A549 (cell line): ENCODE data around the gene FNIP2. TPM values are rescaled to one million over a fixed set of nuclear protein-coding genes. Genes with fewer than 3 reads are reported as not detected.
A peak's percentile ranks its signal among the peaks of the same experiment; 100 is the strongest.

Experiments
- ATAC-seq, 2 experiments: fragments of 200-7000 bp in 1 of 2; fragments of >200 bp in 1 of 2; cut with Nextera tagmentation in 1 of 2; cut with Tn5 transposase in 1 of 2; 3 replicates each; pipeline versions ENCODE4 v1.8.0 to v1.9.1; 2018 to 2020; ENCODE audit warnings: mild to moderate bottlenecking in 1 of 2, moderate library complexity in 1 of 2
- CTCF ChIA-PET: fragments of 300-600 bp; sonication (Branson Sonifier 250); formaldehyde crosslinking; extraction: SDS; loops from one replicate; lab custom pipeline; 2021; ENCODE audit warnings: antibody characterized with exemption, inconsistent platforms; lab: Yijun Ruan, JAX
- POLR2A ChIA-PET: fragments of 350-600 bp; formaldehyde crosslinking; extraction: SDS; loops from one replicate; lab custom pipeline; 2021; ENCODE audit warnings: antibody characterized with exemption, inconsistent platforms; lab: Yijun Ruan, JAX
- DNase-seq, 2 experiments: peaks; one replicate each; pipeline versions ENCODE4 v3.0.0 to v3.0.0-alpha.2; 2011 to 2016; ENCODE audit warnings: low read depth in 1 of 2, low spot score in 1 of 2
- FAIRE-seq: peaks from 2 replicates; lab custom pipeline; 2011; peaks lifted over from hg19 to GRCh38; lab: Jason Lieb, UNC
- H3K27ac ChIP-seq, 2 experiments: fragments of >200 bp; sonication (Bioruptor Twin); formaldehyde crosslinking; 3 replicates each; pipeline ENCODE4 v1.5.1; 2016 to 2017
- H3K4me1 ChIP-seq: fragments of >200 bp; sonication (Bioruptor Twin); formaldehyde crosslinking; 3 replicates; pipeline ENCODE4 v1.6.1; 2016
- H3K4me2 ChIP-seq: fragments of >200 bp; sonication (Bioruptor Twin); formaldehyde crosslinking; 3 replicates; pipeline ENCODE4 v1.6.1; 2016
- H3K4me3 ChIP-seq: fragments of >200 bp; sonication (Bioruptor Twin); formaldehyde crosslinking; 3 replicates; pipeline ENCODE4 v1.5.1; 2016
- H3K9me3 ChIP-seq: fragments of >200 bp; sonication (Bioruptor Twin); formaldehyde crosslinking; 3 replicates; pipeline ENCODE4 v1.6.1; 2016
- CBX2 ChIP-seq: fragments of 200-600 bp; sonication (generic); IDR thresholded peaks from 2 replicates; pipeline ENCODE4 v1.6.1; 2016; ENCODE audit warnings: low read depth, mild to moderate bottlenecking, borderline replicate concordance
- CBX8 ChIP-seq: fragments of 200-600 bp; sonication (generic); IDR thresholded peaks from 2 replicates; pipeline ENCODE4 v1.6.1; 2016
- CHD2 ChIP-seq: fragments of 150-350 bp; IDR thresholded peaks from 2 replicates; pipeline ENCODE4 v1.6.1; 2014; ENCODE audit warnings: low read length; ENCODE audit not compliant: partially characterized antibody
- CHD4 ChIP-seq: fragments of 200-600 bp; sonication (generic); IDR thresholded peaks from 2 replicates; pipeline ENCODE4 v1.6.1; 2016; ENCODE audit warnings: antibody characterized with exemption, mild to moderate bottlenecking, borderline replicate concordance
- EHF ChIP-seq: fragments of 250-450 bp; sonication (Bioruptor Pico); IDR thresholded peaks from 2 replicates; pipeline ENCODE4 v1.5.0; 2020; ENCODE audit warnings: mild to moderate bottlenecking
- EHMT2 ChIP-seq: fragments of 200-600 bp; sonication (generic); IDR thresholded peaks from 2 replicates; pipeline ENCODE4 v1.6.1; 2016; ENCODE audit warnings: antibody characterized with exemption, low read depth, mild to moderate bottlenecking, moderate library complexity
- EP300 ChIP-seq, 2 experiments: fragments of >200 bp; sonication (Bioruptor Twin); formaldehyde crosslinking; IDR thresholded peaks; 2 replicates in 1 of 2; 3 replicates in 1 of 2; pipeline ENCODE4 v1.6.1; 2016 to 2017
- ESRRA ChIP-seq: fragments of 150-350 bp; IDR thresholded peaks from 2 replicates; pipeline ENCODE4 v1.6.1; 2014; ENCODE audit warnings: mild to moderate bottlenecking, low read length, borderline replicate concordance
- HDAC2 ChIP-seq: fragments of 200-600 bp; sonication (generic); IDR thresholded peaks from 2 replicates; pipeline ENCODE4 v1.6.1; 2016
- JUN ChIP-seq, 2 experiments: fragments of >200 bp; sonication (Bioruptor Twin); formaldehyde crosslinking; IDR thresholded peaks; 2 replicates in 1 of 2; 3 replicates in 1 of 2; pipeline ENCODE4 v1.6.1; 2016 to 2017
- JUNB ChIP-seq: fragments of >200 bp; sonication (Bioruptor Twin); formaldehyde crosslinking; IDR thresholded peaks from 2 replicates; pipeline ENCODE4 v1.6.1; 2016
- MAZ ChIP-seq: fragments of 150-350 bp; IDR thresholded peaks from 2 replicates; pipeline ENCODE4 v1.6.1; 2014; ENCODE audit warnings: antibody characterized with exemption, low read depth, low read length, borderline replicate concordance
- NFE2L2 ChIP-seq: fragments of 150-350 bp; conservative IDR thresholded peaks from 2 replicates; pipeline ENCODE4 v1.6.1; 2014; ENCODE audit warnings: low read length
- NR3C1 ChIP-seq: fragments of >200 bp; sonication (Bioruptor Twin); formaldehyde crosslinking; IDR thresholded peaks from 3 replicates; pipeline ENCODE4 v1.6.1; 2017
- POLR2AphosphoS2 ChIP-seq: conservative IDR thresholded peaks from 2 replicates; pipeline ENCODE4 v1.6.1; 2012; ENCODE audit warnings: low read length, improper control_type of control experiment, inconsistent platforms
- RCOR1 ChIP-seq: fragments of 150-350 bp; IDR thresholded peaks from 2 replicates; pipeline ENCODE4 v1.6.1; 2014; ENCODE audit warnings: antibody characterized with exemption, low read length, low read depth
- RNF2 ChIP-seq: fragments of 200-600 bp; sonication (generic); IDR thresholded peaks from 2 replicates; pipeline ENCODE4 v1.6.1; 2016; ENCODE audit warnings: low read depth, mild to moderate bottlenecking, antibody characterized with exemption, moderate library complexity, borderline replicate concordance
- SMC3 ChIP-seq: fragments of >200 bp; sonication (Bioruptor Twin); formaldehyde crosslinking; IDR thresholded peaks from 3 replicates; pipeline ENCODE4 v1.6.1; 2018; ENCODE audit warnings: inconsistent platforms
- TFCP2L1 ChIP-seq: fragments of 250-450 bp; sonication (Bioruptor Pico); IDR thresholded peaks from 2 replicates; pipeline ENCODE4 v1.5.0; 2021; ENCODE audit warnings: mild to moderate bottlenecking
- ZSCAN20 ChIP-seq: fragments of 250-450 bp; sonication (Bioruptor Pico); IDR thresholded peaks from 2 replicates; pipeline ENCODE4 v1.8.0; 2022; ENCODE audit warnings: mild to moderate bottlenecking, moderate library complexity
- WGBS: methylation state at CpG from one replicate; pipeline ENCODE4 v1.1.6; 2017; ENCODE audit errors: missing lambda C conversion rate; 5-methylcytosine and 5-hydroxymethylcytosine counted together
- polyA plus RNA-seq, 4 experiments: library from polyadenylated mRNA; depleted of rRNA in 3 of 4; stranded (reverse); fragments of >200 nt; fragmentation: RNase III in 1 of 4; extraction: RNeasy Plus Mini Kit Qiagen cat#74134 plus additional on column Dnase treatment in 1 of 4; gene quantifications; 2 replicates in 3 of 4; 3 replicates in 1 of 4; pipeline ENCODE4 v1.2.3, GENCODE V29; 2011 to 2017
- TF ChIP-seq, protein P1 (sequence below): fragments of >200 bp; sonication (Bioruptor Twin); formaldehyde crosslinking; IDR thresholded peaks from 2 replicates; pipeline ENCODE4 v1.6.1; 2016
- TF ChIP-seq, protein P2 (sequence below): fragments of 250-450 bp; sonication (Bioruptor Pico); IDR thresholded peaks from 2 replicates; pipeline ENCODE4 v1.5.0; 2020; ENCODE audit warnings: low read depth, mild to moderate bottlenecking, moderate library complexity
- TF ChIP-seq, protein P3 (sequence below): fragments of 250-450 bp; sonication (Bioruptor Pico); IDR thresholded peaks from 2 replicates; pipeline ENCODE4 v1.5.0; 2021; ENCODE audit warnings: mild to moderate bottlenecking, moderate library complexity, borderline replicate concordance
- TF ChIP-seq, protein P4 (sequence below): fragments of 200-600 bp; sonication (generic); IDR thresholded peaks from 2 replicates; pipeline ENCODE4 v1.6.1; 2016; ENCODE audit warnings: antibody characterized with exemption, mild to moderate bottlenecking, moderate library complexity

The FNIP2 gene
- polyA plus RNA-seq, 2 of the 4 experiments (the other 2 are of a cell fraction) = 2.0 to 2.5 TPM

DNA sequence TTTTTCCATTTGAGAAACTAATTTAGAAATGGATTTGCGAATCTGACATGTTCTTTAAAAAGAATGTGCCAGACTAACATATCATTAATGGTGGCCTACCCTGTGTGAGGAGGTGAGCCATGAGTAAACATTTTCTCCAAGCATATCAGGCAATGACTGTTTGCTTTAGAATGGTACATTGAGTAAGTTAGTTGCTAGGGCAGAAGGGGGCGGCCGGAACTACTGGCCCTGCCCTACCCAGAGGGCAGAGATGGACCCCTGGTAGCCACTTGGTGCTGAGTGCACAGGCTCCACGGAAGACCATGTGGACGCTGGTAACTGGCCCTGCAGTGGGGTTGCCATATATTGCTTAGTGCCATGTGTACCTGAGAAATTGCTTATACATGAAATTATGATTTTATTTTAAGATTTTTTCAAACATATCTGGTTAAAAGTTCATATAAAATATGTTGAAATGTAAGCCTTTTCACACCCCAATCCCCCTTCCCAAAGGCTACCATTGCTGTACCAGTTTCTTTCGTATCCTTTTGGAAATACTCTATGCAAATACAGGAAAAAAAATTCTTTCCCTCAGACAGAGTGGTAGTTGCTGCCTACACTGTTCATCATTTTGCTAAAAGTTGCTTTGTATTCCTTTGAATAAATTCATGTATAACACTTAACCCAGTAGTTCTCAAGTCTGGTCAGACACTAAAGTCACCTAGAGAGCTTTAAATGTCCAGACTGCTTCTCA is 8.8 kb downstream of the FNIP2 start:
- 73% methylated on average over 6 of the region's 6 CpGs for WGBS
- peak overlapping the region in 1 of 2 experiments; percentile 21; a peak in 1 of 6 replicates for H3K27ac ChIP-seq
- FAIRE-seq (no peak), DNase-seq (no peak), ATAC-seq (peak in 1 of 2 experiments; percentile 47; a peak in 2 of 6 replicates)
- H3K4me2 ChIP-seq = peak overlapping the region; percentile 20; the same call in 1 of the 3 replicates
- TF ChIP-seq POLR2AphosphoS2 (no peak), NR3C1 (no peak), EHF (CRISPR knock-in tag) (no peak), ESRRA (no peak), MAZ (no peak), CBX2 (no peak), TFCP2L1 (CRISPR knock-in tag) (no peak), ZSCAN20 (CRISPR knock-in tag) (no peak), RCOR1 (no peak), EP300 (IDR thresholded peaks at IDR 0.05) (no peak)
- no peaks in the 10 kb centered on the region for H3K9me3 ChIP-seq
- ChIA-PET CTCF (no interaction called here), POLR2A (no interaction called here)
- no peak overlapping the region for H3K4me3 ChIP-seq
- peaks cover 40% of the 10 kb centered on the region; the same call in 2 of the 3 replicates for H3K4me1 ChIP-seq

DNA sequence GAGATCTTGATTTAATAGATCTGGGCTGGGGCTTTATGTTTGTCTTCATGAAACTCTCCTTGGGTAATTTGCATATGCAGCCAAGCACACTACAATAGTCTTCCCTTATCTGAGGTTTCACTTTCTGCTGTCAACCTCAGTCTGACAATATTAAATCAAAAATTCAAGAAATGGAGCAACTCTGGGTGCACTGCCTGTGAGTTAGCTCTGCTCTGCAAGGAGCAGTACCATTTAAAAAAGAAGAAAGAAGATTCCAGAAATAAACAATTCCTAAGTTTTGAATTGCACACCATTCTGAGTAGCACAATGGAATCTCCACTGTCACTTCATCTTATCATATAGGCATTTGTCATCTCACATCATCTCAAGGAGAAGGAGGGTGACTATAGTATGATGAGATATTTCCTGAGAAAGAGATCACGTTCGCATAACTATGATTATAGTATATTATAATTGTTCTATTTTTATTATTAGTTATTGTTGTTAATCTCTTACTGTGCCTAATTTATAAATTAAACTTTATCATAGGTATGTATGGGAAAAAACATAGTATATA is 9.4 kb downstream of the FNIP2 start:
- H3K4me2 ChIP-seq = peak overlapping the region; percentile 20; the same call in 1 of the 3 replicates

DNA sequence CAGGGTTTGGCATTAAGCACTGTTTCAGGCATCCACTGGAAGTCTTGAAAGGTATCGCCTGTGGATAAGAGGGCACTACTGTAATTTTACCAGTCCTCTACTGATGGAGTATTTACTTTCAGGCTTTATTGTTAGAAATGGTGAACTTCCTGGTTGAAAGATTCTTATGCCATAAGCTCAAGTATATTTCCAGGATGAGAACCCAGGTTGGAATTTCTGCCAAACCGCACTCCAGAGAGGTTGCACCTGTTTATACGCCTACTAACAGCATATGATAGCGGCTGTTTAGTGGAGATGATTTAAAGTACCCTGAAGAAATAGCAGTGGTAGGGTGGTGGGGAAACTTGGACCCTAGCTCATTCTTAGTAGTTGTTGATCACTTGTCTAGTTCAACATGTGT is 9.9 kb downstream of the FNIP2 start:
- POLR2A ChIA-PET = no interaction called here
- no peak for ATAC-seq
- TF ChIP-seq NR3C1 (no peak), CHD2 (no peak), HDAC2 (no peak), ESRRA (no peak), RNF2 (no peak), EHMT2 (no peak), MAZ (no peak), CBX8 (no peak), NFE2L2 (no peak), EP300 (IDR thresholded peaks at IDR 0.05) (no peak), SMC3 (no peak), JUNB (no peak), ZSCAN20 (CRISPR knock-in tag) (no peak)
- TF ChIP-seq, protein P1, sequence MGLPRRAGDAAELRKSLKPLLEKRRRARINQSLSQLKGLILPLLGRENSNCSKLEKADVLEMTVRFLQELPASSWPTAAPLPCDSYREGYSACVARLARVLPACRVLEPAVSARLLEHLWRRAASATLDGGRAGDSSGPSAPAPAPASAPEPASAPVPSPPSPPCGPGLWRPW = no peak
- TF ChIP-seq, protein P2, sequence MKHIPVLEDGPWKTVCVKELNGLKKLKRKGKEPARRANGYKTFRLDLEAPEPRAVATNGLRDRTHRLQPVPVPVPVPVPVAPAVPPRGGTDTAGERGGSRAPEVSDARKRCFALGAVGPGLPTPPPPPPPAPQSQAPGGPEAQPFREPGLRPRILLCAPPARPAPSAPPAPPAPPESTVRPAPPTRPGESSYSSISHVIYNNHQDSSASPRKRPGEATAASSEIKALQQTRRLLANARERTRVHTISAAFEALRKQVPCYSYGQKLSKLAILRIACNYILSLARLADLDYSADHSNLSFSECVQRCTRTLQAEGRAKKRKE (CRISPR knock-in tag) = no peak
- TF ChIP-seq, protein P3, sequence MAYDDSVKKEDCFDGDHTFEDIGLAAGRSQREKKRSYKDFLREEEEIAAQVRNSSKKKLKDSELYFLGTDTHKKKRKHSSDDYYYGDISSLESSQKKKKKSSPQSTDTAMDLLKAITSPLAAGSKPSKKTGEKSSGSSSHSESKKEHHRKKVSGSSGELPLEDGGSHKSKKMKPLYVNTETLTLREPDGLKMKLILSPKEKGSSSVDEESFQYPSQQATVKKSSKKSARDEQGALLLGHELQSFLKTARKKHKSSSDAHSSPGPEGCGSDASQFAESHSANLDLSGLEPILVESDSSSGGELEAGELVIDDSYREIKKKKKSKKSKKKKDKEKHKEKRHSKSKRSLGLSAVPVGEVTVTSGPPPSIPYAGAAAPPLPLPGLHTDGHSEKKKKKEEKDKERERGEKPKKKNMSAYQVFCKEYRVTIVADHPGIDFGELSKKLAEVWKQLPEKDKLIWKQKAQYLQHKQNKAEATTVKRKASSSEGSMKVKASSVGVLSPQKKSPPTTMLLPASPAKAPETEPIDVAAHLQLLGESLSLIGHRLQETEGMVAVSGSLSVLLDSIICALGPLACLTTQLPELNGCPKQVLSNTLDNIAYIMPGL (CRISPR knock-in tag) = no peak

More for the DNA sequence above, 9.4 kb downstream of the FNIP2 start:
- Histone ChIP-seq H3K27ac (no peak overlapping the region; a peak in 1 of 6 replicates), H3K4me1 (peaks cover 46% of the 10 kb centered on the region; the same call in 2 of the 3 replicates), H3K4me3 (no peak overlapping the region), H3K9me3 (no peaks in the 10 kb centered on the region)
- WGBS = 91% methylated on average over 2 of the region's 2 CpGs
- CTCF ChIA-PET = no interaction called here
- ATAC-seq = no peak
- FAIRE-seq = no peak
- POLR2A ChIA-PET = no interaction called here
- DNase-seq = no peak
- TF ChIP-seq CHD4 (no peak), ZSCAN20 (CRISPR knock-in tag) (no peak), JUN (IDR thresholded peaks at IDR 0.05) (no peak)
- TF ChIP-seq, protein P2 (CRISPR knock-in tag) = no peak
- TF ChIP-seq, protein P4, sequence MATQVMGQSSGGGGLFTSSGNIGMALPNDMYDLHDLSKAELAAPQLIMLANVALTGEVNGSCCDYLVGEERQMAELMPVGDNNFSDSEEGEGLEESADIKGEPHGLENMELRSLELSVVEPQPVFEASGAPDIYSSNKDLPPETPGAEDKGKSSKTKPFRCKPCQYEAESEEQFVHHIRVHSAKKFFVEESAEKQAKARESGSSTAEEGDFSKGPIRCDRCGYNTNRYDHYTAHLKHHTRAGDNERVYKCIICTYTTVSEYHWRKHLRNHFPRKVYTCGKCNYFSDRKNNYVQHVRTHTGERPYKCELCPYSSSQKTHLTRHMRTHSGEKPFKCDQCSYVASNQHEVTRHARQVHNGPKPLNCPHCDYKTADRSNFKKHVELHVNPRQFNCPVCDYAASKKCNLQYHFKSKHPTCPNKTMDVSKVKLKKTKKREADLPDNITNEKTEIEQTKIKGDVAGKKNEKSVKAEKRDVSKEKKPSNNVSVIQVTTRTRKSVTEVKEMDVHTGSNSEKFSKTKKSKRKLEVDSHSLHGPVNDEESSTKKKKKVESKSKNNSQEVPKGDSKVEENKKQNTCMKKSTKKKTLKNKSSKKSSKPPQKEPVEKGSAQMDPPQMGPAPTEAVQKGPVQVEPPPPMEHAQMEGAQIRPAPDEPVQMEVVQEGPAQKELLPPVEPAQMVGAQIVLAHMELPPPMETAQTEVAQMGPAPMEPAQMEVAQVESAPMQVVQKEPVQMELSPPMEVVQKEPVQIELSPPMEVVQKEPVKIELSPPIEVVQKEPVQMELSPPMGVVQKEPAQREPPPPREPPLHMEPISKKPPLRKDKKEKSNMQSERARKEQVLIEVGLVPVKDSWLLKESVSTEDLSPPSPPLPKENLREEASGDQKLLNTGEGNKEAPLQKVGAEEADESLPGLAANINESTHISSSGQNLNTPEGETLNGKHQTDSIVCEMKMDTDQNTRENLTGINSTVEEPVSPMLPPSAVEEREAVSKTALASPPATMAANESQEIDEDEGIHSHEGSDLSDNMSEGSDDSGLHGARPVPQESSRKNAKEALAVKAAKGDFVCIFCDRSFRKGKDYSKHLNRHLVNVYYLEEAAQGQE = no peak

More for the DNA sequence above, 9.9 kb downstream of the FNIP2 start:
- Histone ChIP-seq H3K4me3 (no peak overlapping the region), H3K9me3 (no peaks in the 10 kb centered on the region), H3K4me2 (no peak overlapping the region), H3K27ac (no peak overlapping the region), H3K4me1 (peaks cover 51% of the 10 kb centered on the region; the same call in 2 of the 3 replicates)
- FAIRE-seq (no peak), DNase-seq (no peak)
- CTCF ChIA-PET = no interaction called here
- 84% methylated on average over 4 of the region's 4 CpGs for WGBS
